ENCODE results near the gene DNMT3A. TPM values are rescaled to one million over a fixed set of nuclear protein-coding genes. Genes with fewer than 3 reads are reported as not detected.
A peak's percentile ranks its signal among the peaks of the same experiment; 100 is the strongest.

The DNMT3A gene
- total RNA-seq, 1 donor from 2014 or later, result 58.1 TPM

- Histone ChIP-seq H3K4me2 (ENCODE audit: low read length) (peak overlapping the region; percentile 14), H2AFZ (ENCODE audit: low read depth, low read length) (no peak overlapping the region), H3K36me3 (ENCODE audit: insufficient read depth, low read length) (no peaks in the 10 kb centered on the region), H3K9me3 (ENCODE audit: insufficient read depth, low read depth, low read length) (peaks cover 9% of the 10 kb centered on the region), H3K4me1 (ENCODE audit: insufficient read depth, low read length) (peaks cover 10% of the 10 kb centered on the region), H3K27ac (ENCODE audit: low read depth, low read length) (no peak overlapping the region), H3K4me3 (ENCODE audit: insufficient read depth, low read depth, low read length) (no peak overlapping the region), H3K9ac (ENCODE audit: low read length) (no peak overlapping the region), H3K27me3 (ENCODE audit: insufficient read depth, low read length) (no peaks in the 10 kb centered on the region), H3K79me2 (ENCODE audit: insufficient read depth, low read length) (peaks cover 22% of the 10 kb centered on the region), H4K20me1 (ENCODE audit: insufficient read depth, low read length) (peaks cover 60% of the 10 kb centered on the region)
- H3K4me3 Mint-ChIP-seq (ENCODE audit: unreplicated experiment), result no peak overlapping the region
- peaks cover 21% of the 10 kb centered on the region for H3K4me1 Mint-ChIP-seq (ENCODE audit: low read depth, unreplicated experiment)
- TF ChIP-seq CTCF (IDR thresholded peaks at IDR 0.05; ENCODE audit: insufficient read depth, low read depth, low read length) (no peak), EZH2 (IDR thresholded peaks at IDR 0.05; ENCODE audit: insufficient read depth, low read length) (no peak)
- H3K27ac Mint-ChIP-seq (ENCODE audit: unreplicated experiment), result peak overlapping the region; percentile 6
- FAIRE-seq, result no peak
- peak; percentile 75 for DNase-seq (ENCODE audit: low read depth)
- peaks cover 4% of the 10 kb centered on the region for H3K9me3 Mint-ChIP-seq (ENCODE audit: unreplicated experiment)
- peaks cover 2% of the 10 kb centered on the region for H3K27me3 Mint-ChIP-seq (ENCODE audit: low read depth, unreplicated experiment)
- peaks cover 18% of the 10 kb centered on the region for H3K36me3 Mint-ChIP-seq (ENCODE audit: low read depth, unreplicated experiment)
These were observed 16.7 kb downstream of the DNMT3A start for GRCh38 chr2:25324905-25325592.

GRCh38 chr2:25324251-25324650 is 17.5 kb downstream of the DNMT3A start:
- FAIRE-seq, result no peak
- H3K4me1 ChIP-seq (ENCODE audit: insufficient read depth, low read length), result peaks cover 10% of the 10 kb centered on the region
- no peak for DNase-seq (ENCODE audit: low read depth)
- peaks cover 18% of the 10 kb centered on the region for H3K79me2 ChIP-seq (ENCODE audit: insufficient read depth, low read length)
- TF ChIP-seq EZH2 (IDR thresholded peaks at IDR 0.05; ENCODE audit: insufficient read depth, low read length), result no peak
- TF ChIP-seq CTCF (IDR thresholded peaks at IDR 0.05; ENCODE audit: insufficient read depth, low read depth, low read length), result no peak
- no peak overlapping the region for H2AFZ ChIP-seq (ENCODE audit: low read depth, low read length)
- H3K4me3 ChIP-seq (ENCODE audit: insufficient read depth, low read depth, low read length), result no peak overlapping the region
- Mint-ChIP-seq H3K9me3 (ENCODE audit: unreplicated experiment) (peaks cover 4% of the 10 kb centered on the region), H3K36me3 (ENCODE audit: low read depth, unreplicated experiment) (peaks cover 18% of the 10 kb centered on the region), H3K4me1 (ENCODE audit: low read depth, unreplicated experiment) (peaks cover 23% of the 10 kb centered on the region), H3K27me3 (ENCODE audit: low read depth, unreplicated experiment) (peaks cover 2% of the 10 kb centered on the region), H3K4me3 (ENCODE audit: unreplicated experiment) (no peak overlapping the region), H3K27ac (ENCODE audit: unreplicated experiment) (no peak overlapping the region)
- no peak overlapping the region for H3K9ac ChIP-seq (ENCODE audit: low read length)
- no peak overlapping the region for H3K27ac ChIP-seq (ENCODE audit: low read depth, low read length)
- H3K4me2 ChIP-seq (ENCODE audit: low read length), result no peak overlapping the region
- H3K27me3 ChIP-seq (ENCODE audit: insufficient read depth, low read length), result no peaks in the 10 kb centered on the region
- H4K20me1 ChIP-seq (ENCODE audit: insufficient read depth, low read length), result peaks cover 56% of the 10 kb centered on the region
- H3K9me3 ChIP-seq (ENCODE audit: insufficient read depth, low read depth, low read length), result peaks cover 9% of the 10 kb centered on the region
- H3K36me3 ChIP-seq (ENCODE audit: insufficient read depth, low read length), result no peaks in the 10 kb centered on the region

- FAIRE-seq, result no peak
These were observed 18.0 kb downstream of the DNMT3A start for GRCh38 chr2:25323610-25324189.

More at GRCh38 chr2:25323610-25324189, 18.0 kb downstream of the DNMT3A start:
- no peak overlapping the region for H3K4me2 ChIP-seq (ENCODE audit: low read length)
- H3K9me3 ChIP-seq (ENCODE audit: insufficient read depth, low read depth, low read length), result peaks cover 9% of the 10 kb centered on the region
- H3K79me2 ChIP-seq (ENCODE audit: insufficient read depth, low read length), result peaks cover 15% of the 10 kb centered on the region
- H3K4me3 ChIP-seq (ENCODE audit: insufficient read depth, low read depth, low read length), result no peak overlapping the region
- Mint-ChIP-seq H3K4me1 (ENCODE audit: low read depth, unreplicated experiment) (peaks cover 23% of the 10 kb centered on the region), H3K27me3 (ENCODE audit: low read depth, unreplicated experiment) (peaks cover 2% of the 10 kb centered on the region), H3K36me3 (ENCODE audit: low read depth, unreplicated experiment) (peaks cover 18% of the 10 kb centered on the region), H3K9me3 (ENCODE audit: unreplicated experiment) (peaks cover 4% of the 10 kb centered on the region), H3K4me3 (ENCODE audit: unreplicated experiment) (peak overlapping the region; percentile 34), H3K27ac (ENCODE audit: unreplicated experiment) (peak overlapping the region; percentile 27)
- TF ChIP-seq CTCF (IDR thresholded peaks at IDR 0.05; ENCODE audit: insufficient read depth, low read depth, low read length) (no peak), EZH2 (IDR thresholded peaks at IDR 0.05; ENCODE audit: insufficient read depth, low read length) (no peak)
- no peak overlapping the region for H3K27ac ChIP-seq (ENCODE audit: low read depth, low read length)
- H4K20me1 ChIP-seq (ENCODE audit: insufficient read depth, low read length), result peaks cover 51% of the 10 kb centered on the region
- H3K36me3 ChIP-seq (ENCODE audit: insufficient read depth, low read length), result no peaks in the 10 kb centered on the region
- no peak for DNase-seq (ENCODE audit: low read depth)
- no peaks in the 10 kb centered on the region for H3K27me3 ChIP-seq (ENCODE audit: insufficient read depth, low read length)
- H2AFZ ChIP-seq (ENCODE audit: low read depth, low read length), result no peak overlapping the region
- H3K9ac ChIP-seq (ENCODE audit: low read length), result no peak overlapping the region
- peaks cover 10% of the 10 kb centered on the region for H3K4me1 ChIP-seq (ENCODE audit: insufficient read depth, low read length)
